Progenitor cell of endocrine pancreas (in vitro differentiated cells): ENCODE measurements around the gene HAPLN3. TPM values are rescaled to one million over a fixed set of nuclear protein-coding genes. Genes with fewer than 3 reads are reported as not detected.

Experiments used
- DNase-seq: peaks from one replicate; pipeline ENCODE4 v3.0.0; 2021; ENCODE audit warnings: low spot score; ENCODE audit not compliant: unreplicated experiment
- H3K27ac Mint-ChIP-seq: 2 replicates; pipeline ENCODE4 v1.8.0; 2021; ENCODE audit warnings: mild to moderate bottlenecking, moderate library complexity, mixed read lengths
- H3K27me3 Mint-ChIP-seq: 2 replicates; pipeline ENCODE4 v1.8.0; 2021; ENCODE audit warnings: mixed read lengths
- H3K36me3 Mint-ChIP-seq: 2 replicates; pipeline ENCODE4 v1.8.0; 2022; ENCODE audit warnings: mixed read lengths; ENCODE audit not compliant: insufficient read depth
- H3K4me1 Mint-ChIP-seq: 2 replicates; pipeline ENCODE4 v1.8.0; 2021; ENCODE audit warnings: low read depth, mixed read lengths
- H3K4me3 Mint-ChIP-seq: 2 replicates; pipeline ENCODE4 v1.8.0; 2021; ENCODE audit warnings: low read depth, mild to moderate bottlenecking, moderate library complexity, mixed read lengths
- H3K9me3 Mint-ChIP-seq: 2 replicates; pipeline ENCODE4 v1.8.0; 2021; ENCODE audit warnings: low read depth, mixed read lengths
- CTCF ChIP-seq: fragments of 200-600 bp; sonication (generic); IDR thresholded peaks from one replicate; pipeline ENCODE4 v1.5.0; 2021; ENCODE audit warnings: antibody characterized with exemption, mild to moderate bottlenecking; ENCODE audit not compliant: unreplicated experiment
- total RNA-seq: library from RNA; stranded (reverse); gene quantifications from 2 replicates; pipeline ENCODE4 v1.2.1, GENCODE V29; 2021

The HAPLN3 gene
- total RNA-seq, 1 donor from 2014 or later: 8.4 TPM

GRCh38 chr15:88841236-88841635 is 54.1 kb downstream of the HAPLN3 start:
- H3K27me3 Mint-ChIP-seq: no peaks in the 10 kb centered on the region
- no peaks in the 10 kb centered on the region for H3K9me3 Mint-ChIP-seq
- H3K36me3 Mint-ChIP-seq: no peaks in the 10 kb centered on the region
- H3K4me3 Mint-ChIP-seq: no peak overlapping the region
- DNase-seq: no peak
- H3K27ac Mint-ChIP-seq: no peak overlapping the region
- H3K4me1 Mint-ChIP-seq: no peaks in the 10 kb centered on the region
- no peak for TF ChIP-seq CTCF

GRCh38 chr15:88839961-88840360 is 55.4 kb downstream of the HAPLN3 start:
- Mint-ChIP-seq H3K27ac (no peak overlapping the region), H3K36me3 (no peaks in the 10 kb centered on the region), H3K27me3 (no peaks in the 10 kb centered on the region), H3K9me3 (no peaks in the 10 kb centered on the region), H3K4me1 (no peaks in the 10 kb centered on the region), H3K4me3 (no peak overlapping the region)
- no peak for TF ChIP-seq CTCF
- no peak for DNase-seq

- no peak for TF ChIP-seq CTCF
- H3K9me3 Mint-ChIP-seq: no peaks in the 10 kb centered on the region
- H3K4me3 Mint-ChIP-seq: no peak overlapping the region
- no peaks in the 10 kb centered on the region for H3K36me3 Mint-ChIP-seq
- H3K27me3 Mint-ChIP-seq: no peaks in the 10 kb centered on the region
- H3K27ac Mint-ChIP-seq: no peak overlapping the region
- H3K4me1 Mint-ChIP-seq: no peaks in the 10 kb centered on the region
- no peak for DNase-seq
Measured at GRCh38 chr15:88839146-88839545, 56.2 kb downstream of the HAPLN3 start.

- no peaks in the 10 kb centered on the region for H3K27me3 Mint-ChIP-seq
- DNase-seq: no peak
- no peaks in the 10 kb centered on the region for H3K36me3 Mint-ChIP-seq
- H3K4me3 Mint-ChIP-seq: no peak overlapping the region
- no peak for TF ChIP-seq CTCF
- H3K27ac Mint-ChIP-seq: no peak overlapping the region
- H3K4me1 Mint-ChIP-seq: no peaks in the 10 kb centered on the region
- no peaks in the 10 kb centered on the region for H3K9me3 Mint-ChIP-seq
Measured at GRCh38 chr15:88838667-88839066, 56.7 kb downstream of the HAPLN3 start.

- no peaks in the 10 kb centered on the region for H3K36me3 Mint-ChIP-seq
- TF ChIP-seq CTCF: no peak
Measured at GRCh38 chr15:88835646-88836045, 59.7 kb downstream of the HAPLN3 start.

GRCh38 chr15:88835119-88835518 is 60.2 kb downstream of the HAPLN3 start:
- no peak for TF ChIP-seq CTCF
- H3K4me3 Mint-ChIP-seq: no peak overlapping the region
- H3K36me3 Mint-ChIP-seq: no peaks in the 10 kb centered on the region
- no peaks in the 10 kb centered on the region for H3K27me3 Mint-ChIP-seq
- DNase-seq: no peak
- no peaks in the 10 kb centered on the region for H3K9me3 Mint-ChIP-seq
- no peaks in the 10 kb centered on the region for H3K4me1 Mint-ChIP-seq
- no peak overlapping the region for H3K27ac Mint-ChIP-seq

More at GRCh38 chr15:88835646-88836045, 59.7 kb downstream of the HAPLN3 start:
- H3K9me3 Mint-ChIP-seq: no peaks in the 10 kb centered on the region
- H3K27me3 Mint-ChIP-seq: no peaks in the 10 kb centered on the region
- H3K4me3 Mint-ChIP-seq: no peak overlapping the region
- no peak overlapping the region for H3K27ac Mint-ChIP-seq
- no peak for DNase-seq
- H3K4me1 Mint-ChIP-seq: no peaks in the 10 kb centered on the region
